GM18498 (cell line): ENCODE measurements around the gene ADARB1.

Experiments
- ATAC-seq: cut with Tn5 transposase; IDR thresholded peaks from one replicate; pipeline ENCODE4 v1.9.1; 2021; ENCODE audit warnings: mild to moderate bottlenecking, moderate library complexity; ENCODE audit not compliant: unreplicated experiment

The ADARB1 gene

DNA sequence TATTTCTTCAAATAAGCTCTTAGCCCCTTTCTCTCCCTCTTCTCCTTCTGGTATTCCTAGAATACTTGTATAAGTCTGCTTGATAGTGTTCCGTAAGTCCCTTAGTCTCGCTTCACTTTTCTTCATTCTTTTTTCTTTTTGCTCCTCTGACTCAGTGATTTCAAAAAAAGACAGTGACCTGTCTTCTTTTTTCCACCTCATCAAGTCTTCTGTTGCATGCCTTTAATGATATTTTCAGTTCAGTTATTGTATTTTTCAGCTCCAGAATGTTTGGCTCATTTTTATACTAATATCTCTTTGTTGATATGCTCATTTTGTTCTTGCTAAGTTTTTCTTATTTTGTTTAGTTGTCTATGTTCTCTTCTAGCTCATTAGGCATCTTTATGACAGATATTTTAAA is 115.6 kb downstream of the ADARB1 start:
- ATAC-seq = no peak

DNA sequence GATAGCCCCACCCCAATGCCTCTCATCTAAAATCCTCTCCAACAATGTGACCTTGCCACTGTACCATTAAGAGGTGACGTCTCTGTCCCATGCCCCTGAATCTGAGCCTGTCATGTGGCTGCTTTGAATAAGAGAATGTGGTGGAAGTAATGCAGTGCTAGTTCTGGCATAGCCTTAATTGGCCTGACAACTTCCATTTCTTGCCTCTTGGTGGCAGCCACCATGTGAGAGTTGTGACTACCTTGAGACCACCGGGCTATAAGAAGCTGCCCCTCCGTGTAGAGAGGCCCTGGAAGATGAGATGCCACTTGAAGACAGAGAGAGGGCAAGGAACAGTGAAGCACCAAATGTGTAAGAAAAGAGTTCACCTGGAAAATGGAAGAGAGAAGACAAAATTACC is 118.0 kb downstream of the ADARB1 start:
- ATAC-seq = no peak

DNA sequence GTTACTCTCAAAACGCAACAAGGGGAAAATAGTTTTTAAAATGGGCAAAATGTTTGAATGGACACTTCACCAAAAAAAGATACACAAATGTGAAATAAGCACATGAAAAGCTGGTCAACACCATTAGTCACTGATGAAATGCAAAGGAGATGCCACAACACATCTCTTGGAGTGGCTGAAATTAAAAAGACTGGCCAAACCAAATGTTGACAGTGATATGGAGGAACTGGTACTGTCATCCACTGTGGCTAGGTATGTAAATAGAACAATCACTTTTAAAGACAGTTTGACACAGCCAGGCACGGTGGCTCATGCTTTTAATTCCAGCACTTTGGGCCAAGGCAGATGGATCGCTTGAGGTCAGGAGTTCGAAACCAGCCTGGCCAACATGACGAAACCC is 122.2 kb downstream of the ADARB1 start:
- no peak for ATAC-seq

DNA sequence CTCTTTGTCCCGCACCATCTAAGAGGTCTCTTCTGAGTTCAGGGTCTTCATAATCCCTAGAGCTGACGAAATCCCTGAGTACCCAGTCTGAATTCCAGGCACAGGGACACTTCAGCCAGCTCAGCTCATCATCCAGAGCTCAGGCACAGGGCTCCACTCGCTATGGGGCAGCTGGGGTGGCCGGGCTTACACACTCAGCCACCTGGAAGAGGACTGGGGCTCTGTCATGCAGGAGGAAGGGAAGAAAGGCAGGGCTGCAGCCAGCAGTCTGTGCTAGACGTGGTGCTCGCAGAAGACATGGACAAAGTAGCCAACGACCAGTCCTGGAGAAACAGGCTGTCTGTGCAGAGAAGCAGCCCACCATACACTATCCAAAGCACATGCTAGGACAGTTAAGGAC is 124.8 kb downstream of the ADARB1 start:
- no peak for ATAC-seq

DNA sequence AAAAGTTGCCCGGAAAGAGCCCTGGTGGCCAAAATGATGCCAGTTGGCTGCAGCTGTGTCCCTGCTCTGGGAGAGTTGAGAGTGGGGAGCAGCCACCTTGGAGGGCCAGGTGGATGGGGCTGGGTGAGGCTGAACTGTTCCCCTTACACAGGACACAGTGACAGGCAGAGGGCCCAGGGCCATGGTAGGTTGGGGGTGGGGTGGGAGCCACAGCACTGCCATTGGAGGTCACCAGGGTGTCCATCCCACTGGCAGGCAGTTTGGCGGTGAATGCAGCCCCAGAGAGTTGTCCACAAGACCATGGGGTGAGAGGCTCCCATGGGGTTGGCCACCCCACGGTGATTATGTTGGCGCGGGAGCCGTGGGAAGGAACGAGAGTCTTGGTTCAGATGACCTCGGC is 125.7 kb downstream of the ADARB1 start:
- ATAC-seq = no peak

DNA sequence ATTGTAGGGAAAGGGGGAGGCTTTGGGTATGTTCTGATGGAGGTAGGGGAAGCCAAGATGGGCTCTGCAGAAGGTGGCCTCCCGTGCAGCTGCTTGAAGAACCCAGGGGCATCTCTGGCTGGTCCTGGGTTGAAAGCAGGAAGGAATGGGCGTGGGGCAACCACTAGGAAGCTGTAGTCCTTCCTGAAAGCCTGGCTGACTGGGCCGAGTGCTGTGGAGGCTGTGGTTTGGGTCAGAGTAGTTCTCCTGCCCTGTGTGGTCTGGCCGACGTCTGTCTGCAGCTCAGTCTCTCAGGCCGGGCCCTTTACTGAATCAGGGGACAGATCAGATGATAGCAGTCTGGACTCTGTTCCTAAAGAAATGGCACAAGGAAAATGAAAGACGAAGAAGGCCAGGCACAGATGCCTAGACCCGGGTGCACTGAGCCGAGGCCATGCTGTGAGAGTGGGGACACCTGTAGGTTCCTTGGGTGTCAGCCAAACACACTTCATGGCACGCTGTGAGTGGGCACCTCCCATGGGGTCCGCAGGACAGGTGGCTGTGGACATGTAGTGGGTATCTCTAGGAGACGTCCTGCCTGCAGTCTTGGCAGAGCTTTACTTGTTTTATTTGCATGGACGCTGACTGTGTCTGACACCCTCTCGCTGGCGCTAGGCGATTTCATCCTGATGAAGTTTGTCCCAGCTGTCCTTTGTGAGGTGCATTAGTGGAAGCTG is 126.4 kb downstream of the ADARB1 start:
- no peak for ATAC-seq

DNA sequence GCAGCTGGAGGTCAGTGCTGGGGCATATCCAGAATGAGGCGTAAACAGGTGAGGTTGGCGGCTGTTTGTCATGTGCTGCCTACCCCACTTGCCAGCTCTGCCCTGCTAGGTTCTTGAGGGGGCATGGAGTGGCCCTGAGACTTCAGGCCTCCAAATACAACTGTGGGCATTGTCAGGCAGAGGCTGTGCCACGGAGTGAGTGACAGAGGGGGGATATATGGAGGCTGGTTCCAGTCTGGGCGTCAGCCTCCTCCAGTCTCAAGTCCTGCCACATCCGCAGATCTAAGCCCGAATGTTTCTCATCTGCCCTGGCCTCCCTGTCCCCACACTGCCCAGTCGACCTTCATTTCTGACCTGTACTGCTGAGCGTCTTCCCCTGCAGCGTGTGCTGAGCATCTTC is 128.0 kb downstream of the ADARB1 start:
- ATAC-seq = no peak

DNA sequence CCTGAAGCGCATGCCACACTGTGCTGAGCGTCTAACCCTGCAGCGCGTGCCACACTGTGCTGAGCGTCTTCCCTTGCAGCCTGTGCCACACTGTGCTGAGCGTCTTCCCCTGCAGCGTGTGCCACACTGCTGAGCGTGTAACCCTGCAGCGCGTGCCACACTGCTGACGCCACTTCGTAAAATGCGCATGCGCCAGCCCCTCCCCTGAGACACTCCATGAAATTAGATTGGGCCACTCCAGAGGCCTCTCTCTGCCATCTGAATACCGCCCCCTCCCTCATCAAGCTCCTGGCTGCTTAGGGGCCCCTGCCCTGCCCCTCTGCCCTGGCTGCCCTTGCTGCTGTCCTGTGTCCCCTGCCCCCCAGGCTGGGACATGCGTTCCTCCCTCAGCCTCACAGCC is 128.5 kb downstream of the ADARB1 start:
- no peak for ATAC-seq

DNA sequence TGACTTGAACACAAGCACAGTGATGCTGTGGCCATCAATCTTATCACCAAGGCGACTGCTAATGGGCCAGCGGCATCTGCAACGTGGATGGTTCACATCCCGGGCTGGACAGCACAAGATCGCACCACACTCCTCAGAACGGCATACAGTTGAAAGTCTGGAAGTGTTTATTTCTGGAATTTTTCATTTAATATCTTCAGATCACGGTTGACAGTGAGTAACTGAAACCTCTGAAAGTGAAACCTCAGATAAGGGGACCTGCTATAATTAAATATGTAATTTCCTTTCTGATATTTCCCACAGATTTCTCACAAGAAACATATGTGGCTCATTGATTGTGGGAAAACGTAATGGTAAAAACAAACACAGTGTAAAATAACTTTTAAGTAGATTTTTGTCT is 129.6 kb downstream of the ADARB1 start:
- ATAC-seq = no peak

DNA sequence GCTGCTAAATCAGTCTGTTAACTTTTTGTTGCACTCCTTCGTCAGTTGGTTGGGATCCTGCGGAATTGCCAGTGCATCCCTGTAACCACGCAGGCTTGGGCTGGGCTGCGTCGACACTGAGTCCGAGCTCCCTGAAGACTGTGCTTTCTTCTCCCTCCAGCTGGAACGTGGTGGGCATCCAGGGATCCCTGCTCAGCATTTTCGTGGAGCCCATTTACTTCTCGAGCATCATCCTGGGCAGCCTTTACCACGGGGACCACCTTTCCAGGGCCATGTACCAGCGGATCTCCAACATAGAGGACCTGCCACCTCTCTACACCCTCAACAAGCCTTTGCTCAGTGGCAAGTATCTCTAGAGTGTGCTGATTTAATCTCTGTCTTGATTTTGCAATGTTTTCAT is 130.0 kb downstream of the ADARB1 start:
- no peak for ATAC-seq

DNA sequence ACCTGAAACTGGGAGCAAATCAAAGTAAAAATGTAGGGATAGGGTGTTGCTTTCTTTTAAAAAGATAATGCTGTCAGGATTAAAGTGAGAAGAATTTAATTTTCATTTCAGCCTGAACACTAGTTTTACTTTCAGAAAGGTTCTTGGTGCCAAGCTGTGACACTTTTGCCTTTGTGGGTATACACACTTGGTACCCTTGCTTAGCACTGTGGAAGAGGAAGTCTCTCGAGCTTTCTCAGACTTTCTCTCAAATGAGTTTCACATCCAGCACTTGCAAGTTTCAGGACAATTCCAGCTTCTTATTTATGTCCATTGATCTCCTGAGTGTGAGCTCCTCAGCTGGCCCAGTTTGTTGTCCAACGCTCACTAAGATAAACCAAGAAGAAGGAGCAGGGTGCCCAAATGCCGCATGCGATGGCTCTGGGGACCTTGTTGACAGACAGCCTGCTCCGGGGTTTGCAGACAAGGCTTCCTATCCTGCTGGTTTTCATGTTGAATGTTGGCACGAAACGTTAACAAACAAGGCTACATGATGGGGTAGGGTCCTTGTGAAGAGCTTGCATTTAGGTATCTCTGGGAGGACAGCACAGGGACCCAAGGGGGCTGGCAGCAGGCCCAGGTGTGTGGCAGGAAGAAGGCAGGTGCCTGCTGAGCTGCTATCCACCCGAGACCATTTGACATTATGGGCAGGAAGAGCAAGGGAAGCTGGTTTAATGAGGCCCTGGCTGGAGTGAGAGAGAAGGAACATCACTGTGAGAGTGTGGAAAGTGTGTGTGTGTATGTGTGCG is 133.7 kb downstream of the ADARB1 start:
- ATAC-seq = no peak

DNA sequence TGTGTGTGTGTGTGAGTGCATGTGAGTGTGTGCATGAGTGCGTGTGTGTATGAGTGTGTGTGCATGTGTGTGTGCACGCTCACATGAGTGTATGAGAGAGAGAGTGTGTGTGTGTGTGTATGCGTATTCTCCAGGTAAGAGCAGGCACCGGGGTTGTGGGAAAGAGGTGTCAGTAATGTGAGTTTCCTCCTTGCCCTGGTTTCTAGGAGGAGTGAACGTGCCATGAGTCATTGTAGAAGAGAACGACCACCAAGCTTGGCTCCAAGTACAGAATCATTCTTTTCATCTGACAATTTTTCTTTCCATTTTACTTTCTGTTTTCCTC is 134.2 kb downstream of the ADARB1 start:
- no peak for ATAC-seq

DNA sequence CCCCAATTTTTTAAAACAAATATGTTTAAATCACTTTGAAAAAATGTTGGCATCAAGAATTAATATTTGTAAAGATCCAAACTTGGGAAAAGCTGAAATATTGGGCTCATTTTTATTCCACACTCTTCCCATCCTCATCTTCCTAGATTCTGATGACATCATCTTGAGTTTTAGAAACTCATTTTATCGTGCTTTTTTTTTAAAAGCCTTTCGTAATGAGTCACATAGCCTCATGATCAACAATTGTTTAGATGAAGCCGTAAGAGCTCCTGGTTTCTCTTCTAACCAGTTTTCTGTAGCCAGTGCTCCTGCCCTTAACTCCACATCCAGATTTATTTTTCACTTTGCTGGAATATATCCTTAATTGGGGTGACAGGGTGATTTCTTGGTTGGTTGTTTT is 134.7 kb downstream of the ADARB1 start:
- no peak for ATAC-seq

DNA sequence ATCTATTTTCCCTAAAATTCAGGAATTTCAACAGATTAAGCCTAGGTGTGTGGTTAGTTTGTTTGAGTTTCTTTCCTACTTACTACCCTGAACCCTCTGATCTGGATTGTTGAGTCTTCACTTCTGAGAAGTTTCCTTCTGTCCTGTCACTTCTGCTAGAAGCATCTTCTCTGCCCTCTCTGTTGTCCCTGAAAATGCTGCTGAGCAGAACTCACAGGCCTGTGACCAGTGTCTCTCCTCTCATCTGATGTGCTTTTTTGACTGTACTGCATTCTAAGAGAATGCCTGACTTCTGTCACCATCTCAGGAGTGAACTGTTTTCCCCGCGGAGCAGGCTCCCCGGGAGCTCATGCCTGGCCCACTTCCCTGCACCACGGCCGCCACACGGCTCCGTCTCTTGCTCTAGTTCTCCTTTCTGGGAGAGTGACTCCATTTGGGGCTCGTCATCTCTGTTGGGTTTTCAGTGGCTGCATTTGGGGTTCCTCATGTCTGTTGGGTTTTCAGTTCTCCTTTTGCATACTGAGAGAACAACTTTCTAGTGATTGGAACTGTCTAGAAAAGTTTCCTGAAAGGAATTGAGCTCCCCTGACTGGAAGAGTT is 135.4 kb downstream of the ADARB1 start:
- no peak for ATAC-seq

DNA sequence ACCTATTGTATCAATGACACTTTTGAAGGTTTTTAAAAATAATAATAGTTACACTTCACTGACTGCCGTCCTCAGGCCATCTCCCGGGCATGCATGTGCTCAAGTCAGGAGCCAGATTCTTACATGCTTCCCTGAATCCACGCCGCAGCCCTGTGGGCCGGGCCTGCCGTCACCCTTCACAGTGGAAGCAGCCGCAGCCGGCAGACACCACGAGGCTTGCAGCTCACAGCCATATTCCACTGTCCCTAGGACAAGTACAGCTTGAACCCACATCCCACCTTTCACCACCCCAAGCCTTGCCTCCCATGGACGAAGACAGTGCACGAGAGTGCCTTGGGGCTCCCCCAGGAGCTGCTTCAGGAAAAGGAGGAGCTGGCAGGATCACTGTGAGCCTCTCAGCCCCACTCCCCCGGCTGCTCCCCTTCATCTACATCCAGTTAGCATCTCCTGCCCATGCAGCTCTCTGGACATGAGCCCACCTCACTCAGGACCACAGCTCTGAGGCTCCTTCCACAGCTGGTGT is 136.1 kb downstream of the ADARB1 start:
- ATAC-seq = no peak

DNA sequence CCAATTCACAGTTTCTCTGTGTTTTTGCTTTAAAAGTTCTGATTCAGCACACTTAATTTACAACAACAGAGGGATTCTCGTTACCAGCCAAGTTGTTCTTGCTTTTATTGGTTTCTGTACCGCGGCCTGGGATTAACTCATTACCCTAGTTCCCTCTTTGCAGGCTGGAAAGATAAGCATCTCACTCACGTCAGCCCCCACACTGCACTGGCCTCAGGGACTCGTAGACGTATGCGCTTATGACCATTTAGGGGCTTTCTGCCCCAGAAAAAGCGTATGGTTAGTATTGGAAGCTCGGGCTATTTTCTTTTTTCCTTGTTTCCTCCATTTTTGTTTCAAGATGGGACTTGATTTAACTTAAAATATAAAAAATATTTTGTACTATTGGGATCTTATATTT is 137.3 kb downstream of the ADARB1 start:
- no peak for ATAC-seq

DNA sequence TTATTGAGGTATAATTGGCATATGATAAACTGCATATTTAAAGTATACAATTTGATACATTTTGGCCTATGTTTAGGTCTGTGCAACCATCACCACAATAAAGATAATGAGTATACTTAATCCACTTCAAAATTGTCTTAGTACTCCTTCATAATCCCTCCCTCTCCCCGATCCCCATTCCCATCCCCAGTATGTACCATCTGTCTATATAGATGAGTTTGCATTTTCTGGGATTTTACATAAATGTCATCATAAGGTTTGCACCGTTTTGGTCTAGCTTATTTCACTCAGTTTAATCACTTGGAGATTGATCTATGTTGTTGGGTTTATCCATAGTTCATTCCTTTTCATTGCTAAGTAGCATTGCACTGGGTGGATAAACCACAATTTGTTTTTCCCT is 139.0 kb downstream of the ADARB1 start:
- no peak for ATAC-seq

DNA sequence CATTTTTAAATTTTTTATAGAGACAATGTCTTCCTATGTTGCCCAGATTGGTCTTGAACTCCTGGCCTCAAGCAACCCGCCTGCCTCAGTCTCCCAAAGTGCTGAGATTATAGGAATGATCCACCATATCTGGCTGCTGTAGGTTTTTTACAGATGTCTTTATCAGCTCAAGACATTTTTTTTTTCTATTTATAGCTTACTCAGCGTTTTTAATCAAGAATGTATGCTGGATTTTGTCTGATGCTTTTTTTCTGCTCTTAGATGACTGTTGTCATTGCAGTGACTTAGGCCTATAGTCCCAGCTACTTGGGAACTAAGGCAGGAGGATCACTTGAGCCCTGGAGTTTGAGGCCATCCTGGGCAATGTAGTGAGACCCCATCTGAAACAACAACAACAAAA is 140.8 kb downstream of the ADARB1 start:
- ATAC-seq = no peak

DNA sequence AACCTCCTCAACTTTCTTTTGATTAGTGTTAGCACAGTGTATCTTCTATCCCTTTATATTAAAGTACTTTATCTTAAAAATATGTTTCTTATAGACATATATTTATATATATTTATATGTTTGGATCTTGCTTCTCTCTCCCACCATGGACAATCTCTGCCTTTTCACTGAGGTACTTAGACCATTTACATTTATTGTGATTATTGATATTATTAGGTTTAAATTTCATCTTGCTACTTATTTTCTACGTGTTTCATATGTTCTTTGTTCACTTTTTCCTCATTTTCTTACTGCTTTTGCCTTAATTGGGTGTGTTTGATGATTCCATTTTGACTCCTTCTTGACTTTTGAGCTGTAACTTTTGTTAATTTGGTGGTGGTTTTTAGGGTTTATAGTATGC is 142.6 kb downstream of the ADARB1 start:
- no peak for ATAC-seq

DNA sequence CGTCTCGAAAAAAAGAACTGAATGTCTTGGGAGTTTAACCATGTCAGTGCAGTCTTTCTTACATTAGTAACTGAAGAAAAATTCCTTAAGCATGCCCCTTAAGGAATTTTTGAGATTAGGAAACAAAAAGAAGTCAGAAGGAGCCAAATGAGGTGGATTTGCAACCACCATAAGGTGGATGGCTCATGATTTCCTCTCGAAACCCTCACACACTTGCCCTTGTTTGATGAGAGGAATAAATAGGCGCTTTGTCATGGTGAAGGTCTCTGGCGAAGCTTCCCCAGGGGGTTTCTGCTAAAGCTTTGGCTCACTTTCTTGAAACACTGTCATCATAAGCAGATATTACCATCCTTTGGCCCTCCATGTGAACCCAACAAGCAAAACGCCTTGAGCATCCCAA is 145.1 kb downstream of the ADARB1 start:
- ATAC-seq = no peak

DNA sequence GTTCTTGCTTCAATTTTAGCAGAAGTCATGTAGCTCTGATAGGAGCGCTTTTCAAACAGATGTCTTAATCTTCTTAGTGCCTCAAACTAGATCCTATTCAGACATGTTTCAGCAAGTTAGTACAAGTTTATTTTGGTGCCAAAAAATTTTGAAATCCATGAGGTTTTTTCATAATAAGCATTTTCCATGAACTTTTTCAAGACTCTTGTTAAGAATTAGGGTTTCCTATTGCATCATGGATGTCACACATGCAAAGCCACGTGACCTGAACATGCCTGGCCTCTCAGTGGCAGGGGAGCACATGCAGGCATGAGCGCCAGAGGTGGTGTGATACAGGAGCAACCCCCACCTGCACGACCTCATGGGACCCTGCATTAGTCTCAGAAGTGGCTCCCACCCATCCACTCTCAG is 145.7 kb downstream of the ADARB1 start:
- ATAC-seq = no peak
